CD4-positive, CD25-positive, alpha-beta regulatory T cell (primary cell): Measurements from ENCODE around the gene TGFB1I1. TPM values are rescaled to one million over a fixed set of nuclear protein-coding genes. Genes with fewer than 3 reads are reported as not detected.

ENCODE experiments used
- ATAC-seq, 2 donors: fragments of 150-1000 bp; cut with Tn5 transposase; one replicate each; pipeline ENCODE4 v1.10.0; 2021; ENCODE audit warnings: low read depth in 2 of 2, moderate number of reproducible peaks in 2 of 2, moderate library complexity in 1 of 2
- DNase-seq, 3 donors: peaks; one replicate each; pipeline versions ENCODE4 v3.0.0 to v3.0.0-alpha.2; 2012 to 2022; ENCODE audit warnings: mixed read lengths in 1 of 3
- H3K27ac ChIP-seq: one replicate; pipeline ENCODE4 v1.7.0; 2013; ENCODE audit warnings: mild to moderate bottlenecking, low read length; ENCODE audit not compliant: insufficient read depth, poor library complexity, severe bottlenecking
- H3K27me3 ChIP-seq: one replicate; pipeline ENCODE4 v1.7.0; 2013; ENCODE audit warnings: low read length; ENCODE audit not compliant: control insufficient read depth, insufficient read depth
- H3K36me3 ChIP-seq: one replicate; pipeline ENCODE4 v1.7.0; 2013; ENCODE audit warnings: mild to moderate bottlenecking, low read length, moderate library complexity; ENCODE audit not compliant: control insufficient read depth, insufficient read depth
- H3K4me1 ChIP-seq: 2 replicates; pipeline ENCODE4 v1.7.0; 2013; ENCODE audit warnings: mild to moderate bottlenecking, low read length; ENCODE audit not compliant: insufficient read depth, control insufficient read depth, poor library complexity, severe bottlenecking
- H3K4me3 ChIP-seq: one replicate; pipeline ENCODE4 v1.7.0; 2013; ENCODE audit warnings: low read depth, mild to moderate bottlenecking, low read length, moderate library complexity
- H3K9me3 ChIP-seq, 2 experiments: 1 replicate in 1 of 2; 2 replicates in 1 of 2; pipeline ENCODE4 v1.7.0; 2013; ENCODE audit warnings: low read length in 2 of 2, mild to moderate bottlenecking in 1 of 2, moderate library complexity in 1 of 2; ENCODE audit not compliant: control insufficient read depth in 2 of 2
- H3K27ac Mint-ChIP-seq, 3 donors: one replicate each; pipeline ENCODE4 v1.8.0; 2020 to 2022; ENCODE audit warnings: mild to moderate bottlenecking in 3 of 3, mixed read lengths in 3 of 3, moderate library complexity in 2 of 3
- H3K27me3 Mint-ChIP-seq: one replicate; pipeline ENCODE4 v1.8.0; 2022; ENCODE audit warnings: mild to moderate bottlenecking, mixed read lengths
- H3K36me3 Mint-ChIP-seq: one replicate; pipeline ENCODE4 v1.8.0; 2020; ENCODE audit warnings: mixed read lengths
- H3K4me1 Mint-ChIP-seq, 4 donors: one replicate each; pipeline ENCODE4 v1.8.0; 2020 to 2022; ENCODE audit warnings: mixed read lengths in 4 of 4, mild to moderate bottlenecking in 1 of 4
- H3K4me3 Mint-ChIP-seq, 4 donors: one replicate each; pipeline ENCODE4 v1.8.0; 2020 to 2022; ENCODE audit warnings: mild to moderate bottlenecking in 4 of 4, mixed read lengths in 4 of 4, moderate library complexity in 3 of 4
- H3K9me3 Mint-ChIP-seq, 7 donors: one replicate each; pipeline ENCODE4 v1.8.0; 2020 to 2022; ENCODE audit warnings: mixed read lengths in 7 of 7, mild to moderate bottlenecking in 3 of 7, moderate library complexity in 2 of 7
- polyA plus RNA-seq, 4 donors: library from polyadenylated mRNA; unstranded; fragments of 300-500 nt; fragmentation: Illumina TruSeq; gene quantifications; one replicate each; pipeline ENCODE4 v1.2.3, GENCODE V29; 2021
- total RNA-seq: library from RNA; stranded (reverse); gene quantifications from one replicate; pipeline ENCODE4 v1.2.3, GENCODE V29; 2022

TGFB1I1 gene
- total and polyA plus RNA-seq, 5 donors from 2014 or later, result 0.33 to 5.0 (median 1.6) TPM

- Histone ChIP-seq H3K27ac (no peak overlapping the region), H3K4me1 (peaks cover 49% of the 10 kb centered on the region), H3K4me3 (no peak overlapping the region), H3K27me3 (no peaks in the 10 kb centered on the region), H3K9me3 (no peaks in the 10 kb centered on the region), H3K36me3 (no peaks in the 10 kb centered on the region)
- Mint-ChIP-seq H3K4me1 (peaks cover 15 to 62% (median 41%) of the 10 kb centered on the region in 4 donors), H3K27me3 (no peaks in the 10 kb centered on the region), H3K27ac (peak overlapping the region; percentile 28 to 58 (median 39)), H3K4me3 (peak overlapping the region; percentile 46 to 99 (median 72)), H3K9me3 (no peaks in the 10 kb centered on the region), H3K36me3 (peaks cover 5% of the 10 kb centered on the region)
- ATAC-seq (no peak), DNase-seq (peak in 1 of 3 donors; percentile 63)
Measured at GRCh38 chr16:31455601-31456314, 16.2 kb upstream of the TGFB1I1 start.

- peak overlapping the region; percentile 37 for H3K4me3 ChIP-seq
- peak overlapping the region in 2 of 3 donors; percentile 59 to 99 for H3K27ac Mint-ChIP-seq
- ATAC-seq (no peak), DNase-seq (no peak)
- H3K9me3 Mint-ChIP-seq, result no peaks in the 10 kb centered on the region
- H3K27ac ChIP-seq, result peak overlapping the region; percentile 33
- H3K9me3 ChIP-seq, result no peaks in the 10 kb centered on the region
- peaks cover 5% of the 10 kb centered on the region for H3K36me3 Mint-ChIP-seq
- H3K4me1 Mint-ChIP-seq, result peaks cover 18 to 64% (median 45%) of the 10 kb centered on the region in 4 donors
- H3K4me1 ChIP-seq, result peaks cover 52% of the 10 kb centered on the region
- no peaks in the 10 kb centered on the region for H3K36me3 ChIP-seq
- H3K27me3 ChIP-seq, result no peaks in the 10 kb centered on the region
- H3K4me3 Mint-ChIP-seq, result peak overlapping the region; percentile 94 to 99 (median 96)
- H3K27me3 Mint-ChIP-seq, result no peaks in the 10 kb centered on the region
Measured at GRCh38 chr16:31456988-31457360, 15.0 kb upstream of the TGFB1I1 start.

GRCh38 chr16:31458073-31458843, 13.7 kb upstream of the TGFB1I1 start:
- Histone ChIP-seq H3K36me3 (peaks cover 5% of the 10 kb centered on the region), H3K27ac (peak overlapping the region; percentile 99), H3K4me3 (peak overlapping the region; percentile 68), H3K27me3 (no peaks in the 10 kb centered on the region), H3K4me1 (peaks cover 52% of the 10 kb centered on the region), H3K9me3 (no peaks in the 10 kb centered on the region)
- Mint-ChIP-seq H3K4me1 (peaks cover 18 to 62% (median 40%) of the 10 kb centered on the region in 4 donors), H3K27ac (peak overlapping the region; percentile 96 to 100 (median 99)), H3K4me3 (peak overlapping the region; percentile 94 to 99 (median 96)), H3K36me3 (peaks cover 5% of the 10 kb centered on the region), H3K27me3 (no peaks in the 10 kb centered on the region), H3K9me3 (no peaks in the 10 kb centered on the region)
- peak; percentile 49 to 75 (median 56) for DNase-seq
- no peak for ATAC-seq

- Histone ChIP-seq H3K36me3 (peaks cover 5% of the 10 kb centered on the region), H3K4me3 (peak within 1 kb of the TSS; percentile 87), H3K27me3 (no peaks in the 10 kb centered on the region), H3K27ac (peak within 1 kb of the TSS; percentile 99), H3K9me3 (no peaks in the 10 kb centered on the region), H3K4me1 (peaks cover 52% of the 10 kb centered on the region)
- Mint-ChIP-seq H3K4me1 (peaks cover 18 to 57% (median 35%) of the 10 kb centered on the region in 4 donors), H3K36me3 (peaks cover 9% of the 10 kb centered on the region), H3K27me3 (no peaks in the 10 kb centered on the region), H3K4me3 (peak within 1 kb of the TSS; percentile 94 to 99 (median 96)), H3K9me3 (no peaks in the 10 kb centered on the region), H3K27ac (peak within 1 kb of the TSS; percentile 97 to 100 (median 99))
- peak; percentile 97 to 99 (median 98) for DNase-seq
- ATAC-seq, result peak; percentile 71 to 73
Measured at GRCh38 chr16:31458844-31459686, 12.9 kb upstream of the TGFB1I1 start, which contains the start of gene ARMC5. TSS of gene ARMC5 (plus strand) at chr16:31459501. CDS start at chr16:31459525, 24 bp downstream.

- no peaks in the 10 kb centered on the region for H3K27me3 ChIP-seq
- Mint-ChIP-seq H3K4me1 (peaks cover 18 to 53% (median 34%) of the 10 kb centered on the region in 4 donors), H3K36me3 (peaks cover 11% of the 10 kb centered on the region), H3K4me3 (peak overlapping the region; percentile 94 to 99 (median 96)), H3K9me3 (no peaks in the 10 kb centered on the region), H3K27me3 (no peaks in the 10 kb centered on the region), H3K27ac (peak overlapping the region; percentile 97 to 100 (median 99))
- H3K9me3 ChIP-seq, result no peaks in the 10 kb centered on the region
- H3K27ac ChIP-seq, result peak overlapping the region; percentile 99
- H3K4me3 ChIP-seq, result peak overlapping the region; percentile 87
- H3K36me3 ChIP-seq, result peaks cover 8% of the 10 kb centered on the region
- DNase-seq (peak; percentile 99 to 100 (median 100)), ATAC-seq (peak; percentile 80 to 83)
- peaks cover 51% of the 10 kb centered on the region for H3K4me1 ChIP-seq
Measured at GRCh38 chr16:31459687-31460581, 12.0 kb upstream of the TGFB1I1 start.

GRCh38 chr16:31460582-31461002, 11.4 kb upstream of the TGFB1I1 start:
- ATAC-seq (no peak), DNase-seq (peak in 2 of 3 donors; percentile 48 to 80)
- peak overlapping the region; percentile 99 for H3K27ac ChIP-seq

More at GRCh38 chr16:31460582-31461002, 11.4 kb upstream of the TGFB1I1 start:
- no peaks in the 10 kb centered on the region for H3K9me3 Mint-ChIP-seq
- H3K27me3 ChIP-seq, result no peaks in the 10 kb centered on the region
- H3K4me3 ChIP-seq, result peak overlapping the region; percentile 87
- H3K36me3 Mint-ChIP-seq, result peaks cover 16% of the 10 kb centered on the region
- peak overlapping the region in 2 of 3 donors; percentile 97 to 99 for H3K27ac Mint-ChIP-seq
- no peaks in the 10 kb centered on the region for H3K27me3 Mint-ChIP-seq
- peaks cover 45% of the 10 kb centered on the region for H3K4me1 ChIP-seq
- H3K36me3 ChIP-seq, result peaks cover 8% of the 10 kb centered on the region
- H3K9me3 ChIP-seq, result no peaks in the 10 kb centered on the region
- peak overlapping the region; percentile 92 to 99 (median 94) for H3K4me3 Mint-ChIP-seq
- peaks cover 16 to 46% (median 28%) of the 10 kb centered on the region in 4 donors for H3K4me1 Mint-ChIP-seq
